HCT116 (cell line): ENCODE results near the gene TACR2. TPM values are rescaled to one million over a fixed set of nuclear protein-coding genes. Genes with fewer than 3 reads are reported as not detected.

ENCODE experiments used
- ATAC-seq: fragments of 200-7000 bp; cut with Tn5 transposase; 2 replicates; pipeline ENCODE4 v1.9.1; 2020; ENCODE audit warnings: mild to moderate bottlenecking, moderate library complexity
- BruUV-seq: library from RNA; stranded (reverse); fragments of 400-500 nt; replicated peaks from 2 replicates; lab custom pipeline; 2021; lab: Mats Ljungman, UMichigan
- CTCF ChIA-PET: fragments of 300-600 bp; sonication (Branson Sonifier 250); formaldehyde crosslinking; loops from one replicate; lab custom pipeline; 2021; ENCODE audit warnings: antibody characterized with exemption; lab: Charles Lee
- POLR2A ChIA-PET: fragments of 300-600, 350-600 bp; sonication (Branson Sonifier 250); formaldehyde crosslinking; loops from one replicate; lab custom pipeline; 2021; ENCODE audit warnings: antibody characterized with exemption; lab: Charles Lee
- RAD21 ChIA-PET, 2 experiments: fragments of 300-600 bp; sonication (Branson Sonifier 250); formaldehyde crosslinking; loops; one replicate each; lab custom pipeline; 2023; ENCODE audit warnings: low total read pairs in 2 of 2; ENCODE audit not compliant: uncharacterized antibody in 2 of 2, unreplicated experiment in 2 of 2, low non-redundant PET in 1 of 2; lab: Charles Lee
- DNase-seq: peaks from one replicate; pipeline ENCODE4 v3.0.0-alpha.2; 2010; ENCODE audit warnings: low read depth, low spot score
- H2AFZ ChIP-seq: fragments of 200-600 bp; shearing (Covaris generic), sonication (generic); 2 replicates; pipeline ENCODE4 v1.6.1; 2017; ENCODE audit warnings: low read depth, mixed run types, mixed read lengths, antibody characterized with exemption, low read length; ENCODE audit not compliant: poor library complexity, severe bottlenecking
- H3K27ac ChIP-seq: 2 replicates; pipeline ENCODE4 v1.5.1; 2012; ENCODE audit warnings: low read depth, low read length
- H3K27me3 ChIP-seq: fragments of 200-600 bp; sonication (generic); 2 replicates; pipeline ENCODE4 v1.6.1; 2016; ENCODE audit warnings: mixed run types, low read length, mixed read lengths; ENCODE audit not compliant: insufficient read depth
- H3K36me3 ChIP-seq, 2 experiments: fragments of 200-500 bp in 1 of 2; fragments of 200-600 bp in 1 of 2; sonication (Bioruptor generic) in 1 of 2; sonication (generic) in 1 of 2; 2 replicates each; pipeline versions ENCODE4 v1.5.1 to v1.6.1; 2014 to 2016; ENCODE audit warnings: low read length in 2 of 2, inconsistent platforms in 1 of 2, mixed read lengths in 1 of 2, mixed run types in 1 of 2; ENCODE audit not compliant: insufficient read depth in 2 of 2, control insufficient read depth in 1 of 2
- H3K4me1 ChIP-seq, 2 experiments: fragments of 200-600 bp in 1 of 2; sonication (generic) in 1 of 2; 2 replicates each; pipeline versions ENCODE4 v1.5.1 to v1.6.1; 2012 to 2017; ENCODE audit warnings: low read length in 2 of 2, inconsistent platforms in 1 of 2, mild to moderate bottlenecking in 1 of 2, mixed read lengths in 1 of 2, mixed run types in 1 of 2, moderate library complexity in 1 of 2; ENCODE audit not compliant: insufficient read depth in 2 of 2, control insufficient read depth in 1 of 2
- H3K4me2 ChIP-seq: fragments of 200-600 bp; sonication (generic); 2 replicates; pipeline ENCODE4 v1.6.1; 2017; ENCODE audit warnings: mixed run types, low read length, mixed read lengths
- H3K4me3 ChIP-seq, 2 experiments: fragments of 200-600 bp in 1 of 2; sonication (generic) in 1 of 2; replicated peaks in 1 of 2; 2 replicates each; pipeline ENCODE4 v1.5.1; 2011 to 2016; ENCODE audit warnings: low read length in 2 of 2, control low read depth in 1 of 2, low read depth in 1 of 2, mild to moderate bottlenecking in 1 of 2, mixed read lengths in 1 of 2, mixed run types in 1 of 2
- H3K79me2 ChIP-seq: fragments of 200-600 bp; sonication (generic); 2 replicates; pipeline ENCODE4 v1.6.1; 2017; ENCODE audit warnings: mild to moderate bottlenecking, mixed run types, low read length, moderate library complexity, mixed read lengths; ENCODE audit not compliant: insufficient read depth
- H3K9ac ChIP-seq: fragments of 200-600 bp; sonication (generic); 2 replicates; pipeline ENCODE4 v1.6.1; 2016; ENCODE audit warnings: low read length, mixed read lengths
- H3K9me2 ChIP-seq: fragments of 200-600 bp; sonication (generic), shearing (Covaris generic); 2 replicates; pipeline ENCODE4 v1.6.1; 2017; ENCODE audit warnings: mixed run types, mild to moderate bottlenecking, moderate library complexity; ENCODE audit not compliant: insufficient read depth
- H3K9me3 ChIP-seq, 2 experiments: fragments of 200-500 bp in 1 of 2; fragments of 200-600 bp in 1 of 2; sonication (Bioruptor generic) in 1 of 2; sonication (generic) in 1 of 2; 2 replicates each; pipeline ENCODE4 v1.6.1; 2014 to 2017; ENCODE audit warnings: low read length in 2 of 2, mixed read lengths in 2 of 2, inconsistent platforms in 1 of 2, low read depth in 1 of 2, mild to moderate bottlenecking in 1 of 2, mixed run types in 1 of 2, moderate library complexity in 1 of 2; ENCODE audit not compliant: control insufficient read depth in 1 of 2, insufficient read depth in 1 of 2
- H4K20me1 ChIP-seq: fragments of 200-600 bp; sonication (generic), shearing (Covaris generic); 2 replicates; pipeline ENCODE4 v1.6.1; 2017; ENCODE audit warnings: mixed run types, mild to moderate bottlenecking, moderate library complexity; ENCODE audit not compliant: insufficient read depth
- CBX3 ChIP-seq: IDR thresholded peaks from 2 replicates; pipeline ENCODE4 v1.6.1; 2012; ENCODE audit warnings: low read depth
- CEBPB ChIP-seq: IDR thresholded peaks from 2 replicates; pipeline ENCODE4 v1.6.1; 2012; ENCODE audit warnings: low read depth
- EGR1 ChIP-seq: IDR thresholded peaks from 2 replicates; pipeline ENCODE4 v1.6.1; 2012; ENCODE audit warnings: low read depth
- ELF1 ChIP-seq: IDR thresholded peaks from 2 replicates; pipeline ENCODE4 v1.6.1; 2012; ENCODE audit warnings: low read depth, borderline replicate concordance
- EZH2 ChIP-seq: fragments of 200-600 bp; sonication (generic); IDR thresholded peaks from 2 replicates; pipeline ENCODE4 v1.6.1; 2017; ENCODE audit warnings: antibody characterized with exemption, mixed run types
- EZH2phosphoT487 ChIP-seq: fragments of 200-600 bp; IDR thresholded peaks from 2 replicates; pipeline ENCODE4 v1.6.1; 2018; ENCODE audit warnings: antibody characterized with exemption, borderline replicate concordance
- FOSL1 ChIP-seq: IDR thresholded peaks from 2 replicates; pipeline ENCODE4 v1.6.1; 2012; ENCODE audit warnings: low read depth
- JUND ChIP-seq: IDR thresholded peaks from 2 replicates; pipeline ENCODE4 v1.6.1; 2012
- SIN3A ChIP-seq: IDR thresholded peaks from 2 replicates; pipeline ENCODE4 v1.6.1; 2012; ENCODE audit warnings: low read depth
- SRF ChIP-seq: IDR thresholded peaks from 2 replicates; pipeline ENCODE4 v1.6.1; 2012; ENCODE audit warnings: low read depth
- TCF7L2 ChIP-seq: IDR thresholded peaks from 2 replicates; pipeline ENCODE4 v1.7.0; 2011; ENCODE audit warnings: borderline replicate concordance, inconsistent platforms; ENCODE audit not compliant: insufficient read depth, insufficient read length; ENCODE audit errors: extremely low read depth
- YY1 ChIP-seq: IDR thresholded peaks from 2 replicates; pipeline ENCODE4 v1.6.1; 2011; ENCODE audit warnings: low read length, low read depth, moderate library complexity, mild to moderate bottlenecking; ENCODE audit not compliant: insufficient replicate concordance; ENCODE audit errors: extremely low read depth
- ZFX ChIP-seq: fragments of 450-650 bp; IDR thresholded peaks from 2 replicates; pipeline ENCODE4 v1.6.1; 2017
- ZNF274 ChIP-seq: fragments of 200-500 bp; sonication (Bioruptor generic); IDR thresholded peaks from 2 replicates; pipeline ENCODE4 v1.6.1; 2014; ENCODE audit warnings: mild to moderate bottlenecking, low read depth, low read length, inconsistent platforms
- intact Hi-C: fragments of 100-400 bp; cut with micrococcal nuclease; formaldehyde crosslinking; loops from 2 replicates; pipeline ENCODE4 v1.10.0; 2022
- total RNA-seq: library from RNA; stranded (reverse); gene quantifications from one replicate; pipeline ENCODE4 v1.2.1, GENCODE V29; 2021; ENCODE audit not compliant: unreplicated experiment
- TF ChIP-seq, protein P1 (sequence below): IDR thresholded peaks from 2 replicates; pipeline ENCODE4 v1.6.1; 2012
- TF ChIP-seq, protein P2 (sequence below), 3 experiments: fragments of 200-600 bp in 1 of 3; sonication (generic) in 1 of 3; IDR thresholded peaks in 2 of 3; conservative IDR thresholded peaks in 1 of 3; 2 replicates each; pipeline ENCODE4 v1.5.1; 2012 to 2017; ENCODE audit warnings: low read depth in 2 of 3, low read length in 2 of 3, antibody characterized with exemption in 1 of 3, borderline replicate concordance in 1 of 3, control low read depth in 1 of 3, mild to moderate bottlenecking in 1 of 3, mixed read lengths in 1 of 3, mixed run types in 1 of 3, moderate library complexity in 1 of 3; ENCODE audit not compliant: insufficient read depth in 1 of 3
- TF ChIP-seq, protein P3 (sequence below): IDR thresholded peaks from 2 replicates; pipeline ENCODE4 v1.6.1; 2011; ENCODE audit warnings: mild to moderate bottlenecking, low read length, moderate library complexity; ENCODE audit not compliant: insufficient replicate concordance; ENCODE audit errors: extremely low read depth
- TF ChIP-seq, protein P4 (sequence below): IDR thresholded peaks from 2 replicates; pipeline ENCODE4 v1.6.1; 2012

The TACR2 gene
- total RNA-seq, 1 experiment from 2014 or later = not detected

DNA sequence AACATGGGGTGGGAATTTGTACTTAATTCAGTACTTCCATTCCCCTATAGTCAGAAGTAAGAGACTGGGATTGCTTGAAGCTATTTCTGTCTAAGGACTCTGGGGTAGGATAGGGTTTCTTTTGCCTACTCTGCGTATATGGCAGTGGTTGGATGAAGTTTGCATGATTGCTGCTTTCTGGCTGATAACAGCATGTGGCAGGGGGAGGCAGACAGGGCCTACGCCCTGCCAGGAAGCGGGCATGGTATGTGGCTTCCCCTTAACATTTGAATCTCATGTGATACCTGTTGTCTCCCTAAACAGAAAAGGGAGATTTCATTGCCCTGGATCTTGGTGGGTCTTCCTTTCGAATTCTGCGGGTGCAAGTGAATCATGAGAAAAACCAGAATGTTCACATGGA, 57.1 kb downstream of the TACR2 start (continued):
- TF ChIP-seq TCF7L2 = no peak
- no peak for TF ChIP-seq EGR1
- TF ChIP-seq, protein P1, sequence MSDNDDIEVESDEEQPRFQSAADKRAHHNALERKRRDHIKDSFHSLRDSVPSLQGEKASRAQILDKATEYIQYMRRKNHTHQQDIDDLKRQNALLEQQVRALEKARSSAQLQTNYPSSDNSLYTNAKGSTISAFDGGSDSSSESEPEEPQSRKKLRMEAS = no peak
- no peak for TF ChIP-seq SRF
- TF ChIP-seq, protein P2, sequence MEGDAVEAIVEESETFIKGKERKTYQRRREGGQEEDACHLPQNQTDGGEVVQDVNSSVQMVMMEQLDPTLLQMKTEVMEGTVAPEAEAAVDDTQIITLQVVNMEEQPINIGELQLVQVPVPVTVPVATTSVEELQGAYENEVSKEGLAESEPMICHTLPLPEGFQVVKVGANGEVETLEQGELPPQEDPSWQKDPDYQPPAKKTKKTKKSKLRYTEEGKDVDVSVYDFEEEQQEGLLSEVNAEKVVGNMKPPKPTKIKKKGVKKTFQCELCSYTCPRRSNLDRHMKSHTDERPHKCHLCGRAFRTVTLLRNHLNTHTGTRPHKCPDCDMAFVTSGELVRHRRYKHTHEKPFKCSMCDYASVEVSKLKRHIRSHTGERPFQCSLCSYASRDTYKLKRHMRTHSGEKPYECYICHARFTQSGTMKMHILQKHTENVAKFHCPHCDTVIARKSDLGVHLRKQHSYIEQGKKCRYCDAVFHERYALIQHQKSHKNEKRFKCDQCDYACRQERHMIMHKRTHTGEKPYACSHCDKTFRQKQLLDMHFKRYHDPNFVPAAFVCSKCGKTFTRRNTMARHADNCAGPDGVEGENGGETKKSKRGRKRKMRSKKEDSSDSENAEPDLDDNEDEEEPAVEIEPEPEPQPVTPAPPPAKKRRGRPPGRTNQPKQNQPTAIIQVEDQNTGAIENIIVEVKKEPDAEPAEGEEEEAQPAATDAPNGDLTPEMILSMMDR (IDR thresholded peaks at IDR 0.05 in 2 of 3, conservative IDR thresholded peaks at IDR 0.05 in 1 of 3; ENCODE audit: borderline replicate concordance in 1 of 3, insufficient read depth in 1 of 3, low read depth in 2 of 3, low read length in 2 of 3) = no peak
- TF ChIP-seq CEBPB = no peak
- TF ChIP-seq, protein P3, sequence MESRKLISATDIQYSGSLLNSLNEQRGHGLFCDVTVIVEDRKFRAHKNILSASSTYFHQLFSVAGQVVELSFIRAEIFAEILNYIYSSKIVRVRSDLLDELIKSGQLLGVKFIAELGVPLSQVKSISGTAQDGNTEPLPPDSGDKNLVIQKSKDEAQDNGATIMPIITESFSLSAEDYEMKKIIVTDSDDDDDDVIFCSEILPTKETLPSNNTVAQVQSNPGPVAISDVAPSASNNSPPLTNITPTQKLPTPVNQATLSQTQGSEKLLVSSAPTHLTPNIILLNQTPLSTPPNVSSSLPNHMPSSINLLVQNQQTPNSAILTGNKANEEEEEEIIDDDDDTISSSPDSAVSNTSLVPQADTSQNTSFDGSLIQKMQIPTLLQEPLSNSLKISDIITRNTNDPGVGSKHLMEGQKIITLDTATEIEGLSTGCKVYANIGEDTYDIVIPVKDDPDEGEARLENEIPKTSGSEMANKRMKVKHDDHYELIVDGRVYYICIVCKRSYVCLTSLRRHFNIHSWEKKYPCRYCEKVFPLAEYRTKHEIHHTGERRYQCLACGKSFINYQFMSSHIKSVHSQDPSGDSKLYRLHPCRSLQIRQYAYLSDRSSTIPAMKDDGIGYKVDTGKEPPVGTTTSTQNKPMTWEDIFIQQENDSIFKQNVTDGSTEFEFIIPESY = no peak
- TF ChIP-seq, protein P4, sequence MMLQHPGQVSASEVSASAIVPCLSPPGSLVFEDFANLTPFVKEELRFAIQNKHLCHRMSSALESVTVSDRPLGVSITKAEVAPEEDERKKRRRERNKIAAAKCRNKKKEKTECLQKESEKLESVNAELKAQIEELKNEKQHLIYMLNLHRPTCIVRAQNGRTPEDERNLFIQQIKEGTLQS = no peak

DNA sequence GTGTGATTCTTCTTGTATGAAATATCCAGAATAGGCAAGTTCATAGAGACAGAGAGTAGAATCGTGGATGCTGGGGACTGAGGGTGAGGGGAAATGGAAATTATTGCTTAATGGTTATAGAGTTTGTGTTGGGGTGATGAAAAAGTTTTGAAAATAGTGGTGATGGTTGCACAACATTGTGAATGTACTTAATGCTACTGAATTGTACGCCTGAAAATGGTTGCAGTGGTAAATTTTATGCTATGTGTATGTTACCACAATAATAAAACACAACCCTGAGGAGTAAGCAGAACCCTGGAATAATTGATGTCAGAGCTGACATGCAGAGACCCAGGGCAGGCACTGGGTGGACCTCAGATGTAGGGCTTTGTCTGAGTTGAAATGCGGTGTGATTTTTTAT, 57.6 kb downstream of the TACR2 start:
- H3K4me2 ChIP-seq = no peak overlapping the region
- H2AFZ ChIP-seq = no peak overlapping the region
- no TSS peak for BruUV-seq
- no peaks in the 10 kb centered on the region for H3K27me3 ChIP-seq
- no peak for ATAC-seq
- H3K4me1 ChIP-seq = no peaks in the 10 kb centered on the region
- no peaks in the 10 kb centered on the region for H3K36me3 ChIP-seq
- ChIA-PET RAD21 (no interaction called here), POLR2A (no interaction called here), CTCF (no interaction called here)
- H3K79me2 ChIP-seq = no peaks in the 10 kb centered on the region
- no peaks in the 10 kb centered on the region for H3K9me3 ChIP-seq
- no peak overlapping the region for H3K27ac ChIP-seq
- no peaks in the 10 kb centered on the region for H4K20me1 ChIP-seq
- intact Hi-C loops = no loop called here
- DNase-seq = no peak
- no peak overlapping the region for H3K9ac ChIP-seq
- no peaks in the 10 kb centered on the region for H3K9me2 ChIP-seq
- H3K4me3 ChIP-seq = no peak overlapping the region
- TF ChIP-seq EZH2phosphoT487 (no peak), YY1 (no peak), CEBPB (no peak), SIN3A (no peak), FOSL1 (no peak), CBX3 (no peak), ZNF274 (no peak), ELF1 (no peak), EZH2 (no peak), JUND (no peak), EGR1 (no peak), ZFX (no peak)
- TF ChIP-seq, protein P2 (IDR thresholded peaks at IDR 0.05 in 2 of 3, conservative IDR thresholded peaks at IDR 0.05 in 1 of 3; ENCODE audit: borderline replicate concordance in 1 of 3, insufficient read depth in 1 of 3, low read depth in 2 of 3, low read length in 2 of 3) = no peak
- TF ChIP-seq, protein P1 = no peak
